ENCODE results near the gene CALY.
A peak's percentile ranks its signal among the peaks of the same experiment; 100 is the strongest.

Gene CALY

GRCh38 chr10:133309100-133309719 lies 27.5 kb downstream of the CALY start:
- DNase-seq = peak; percentile 50

GRCh38 chr10:133308421-133309099 lies 28.1 kb downstream of the CALY start, which contains the start of the genes TUBGCP2 and ZNF511:
Gene TUBGCP2 (minus strand): TSS chr10:133308872. CDS start chr10:133302941, 5,931 bp downstream.
Gene ZNF511 (plus strand): TSS chr10:133308914. CDS start chr10:133308944, 30 bp downstream.
- DNase-seq = peak; percentile 50

GRCh38 chr10:133307776-133308420 lies 28.8 kb downstream of the CALY start:
- DNase-seq = peak; percentile 2

GRCh38 chr10:133306941-133307379 lies 29.7 kb downstream of the CALY start:
- DNase-seq = no peak

GRCh38 chr10:133306097-133306476 lies 30.6 kb downstream of the CALY start:
- DNase-seq = no peak

- DNase-seq = no peak
Observed at GRCh38 chr10:133303206-133303605, 33.5 kb downstream of the CALY start.

GRCh38 chr10:133302230-133302629 lies 34.5 kb downstream of the CALY start:
- no peak for DNase-seq

GRCh38 chr10:133299738-133300137 lies 37.0 kb downstream of the CALY start:
- DNase-seq = no peak

GRCh38 chr10:133299224-133299623 lies 37.5 kb downstream of the CALY start:
- DNase-seq = no peak

- DNase-seq = no peak
Observed at GRCh38 chr10:133298466-133298865, 38.2 kb downstream of the CALY start.

GRCh38 chr10:133297504-133297903 lies 39.2 kb downstream of the CALY start:
- DNase-seq = no peak

GRCh38 chr10:133295426-133296320 lies 41.0 kb downstream of the CALY start:
- no peak for DNase-seq

GRCh38 chr10:133294189-133294588 lies 42.5 kb downstream of the CALY start:
- DNase-seq = no peak

- DNase-seq = no peak
Observed at GRCh38 chr10:133293810-133294119, 42.9 kb downstream of the CALY start.

- DNase-seq = no peak
Observed at GRCh38 chr10:133292919-133293809, 43.5 kb downstream of the CALY start.

- DNase-seq = no peak
Observed at GRCh38 chr10:133289761-133290160, 46.9 kb downstream of the CALY start.

- no peak for DNase-seq
Observed at GRCh38 chr10:133287832-133288500, 48.7 kb downstream of the CALY start.

- no peak for DNase-seq
Observed at GRCh38 chr10:133286366-133286765, 50.3 kb downstream of the CALY start.

GRCh38 chr10:133285217-133285616 lies 51.5 kb downstream of the CALY start:
- no peak for DNase-seq

GRCh38 chr10:133283931-133284330 lies 52.8 kb downstream of the CALY start:
- no peak for DNase-seq

GRCh38 chr10:133282846-133283390 lies 53.8 kb downstream of the CALY start:
- no peak for DNase-seq

All from NCI-H2081 treated with DMSO at 0.1 percent for 48 hours (cell line).